Thymus (tissue), 11 donors: ENCODE measurements around the gene FAM177A1. TPM values are rescaled to one million over a fixed set of nuclear protein-coding genes. Genes with fewer than 3 reads are reported as not detected.

Experiments
- DNase-seq, 9 donors: peaks; one replicate each; pipeline ENCODE4 v3.0.0-alpha.2; 2013; ENCODE audit warnings: low spot score in 9 of 9, low read depth in 6 of 9, missing footprints in 1 of 9
- H3K27ac ChIP-seq, 2 donors: one replicate each; pipeline ENCODE4 v1.5.1; 2013; ENCODE audit warnings: control low read depth in 1 of 2, low read depth in 1 of 2, low read length in 1 of 2, mild to moderate bottlenecking in 1 of 2, moderate library complexity in 1 of 2
- H3K27me3 ChIP-seq, 2 donors: one replicate each; pipeline ENCODE4 v1.5.1; 2013; ENCODE audit warnings: low read length in 1 of 2; ENCODE audit not compliant: control insufficient read depth in 2 of 2, insufficient read depth in 1 of 2
- H3K36me3 ChIP-seq, 2 donors: one replicate each; pipeline ENCODE4 v1.5.1; 2013; ENCODE audit warnings: low read length in 1 of 2, mild to moderate bottlenecking in 1 of 2, moderate library complexity in 1 of 2; ENCODE audit not compliant: control insufficient read depth in 2 of 2, insufficient read depth in 2 of 2
- H3K4me1 ChIP-seq, 2 donors: one replicate each; pipeline ENCODE4 v1.5.1; 2013; ENCODE audit warnings: low read length in 2 of 2; ENCODE audit not compliant: control insufficient read depth in 2 of 2, insufficient read depth in 2 of 2
- H3K4me3 ChIP-seq, 2 donors: one replicate each; pipeline ENCODE4 v1.5.1; 2013; ENCODE audit warnings: low read length in 2 of 2, control low read depth in 1 of 2, mild to moderate bottlenecking in 1 of 2
- H3K9me3 ChIP-seq, 2 donors: one replicate each; pipeline ENCODE4 v1.5.1; 2013; ENCODE audit warnings: low read length in 1 of 2, mild to moderate bottlenecking in 1 of 2; ENCODE audit not compliant: control insufficient read depth in 2 of 2, insufficient read depth in 1 of 2
- WGBS: extraction: QIAGEN DNeasy Blood & Tissue Kit; methylation state at CpG from one replicate; pipeline ENCODE4 v1.1.7; 2013; 5-methylcytosine and 5-hydroxymethylcytosine counted together
- polyA plus RNA-seq: library from polyadenylated mRNA; stranded (reverse); fragments of 200-250 nt; gene quantifications from one replicate; pipeline ENCODE4 v1.2.3, GENCODE V29; 2013
- total RNA-seq: library from RNA; stranded (reverse); fragments of 120-200 nt; gene quantifications from one replicate; pipeline ENCODE4 v1.2.4, GENCODE V29; 2013
- donor health status: healthy.

Gene FAM177A1
- total and polyA plus RNA-seq, 2 donors, result 25.3 to 65.1 TPM

DNA sequence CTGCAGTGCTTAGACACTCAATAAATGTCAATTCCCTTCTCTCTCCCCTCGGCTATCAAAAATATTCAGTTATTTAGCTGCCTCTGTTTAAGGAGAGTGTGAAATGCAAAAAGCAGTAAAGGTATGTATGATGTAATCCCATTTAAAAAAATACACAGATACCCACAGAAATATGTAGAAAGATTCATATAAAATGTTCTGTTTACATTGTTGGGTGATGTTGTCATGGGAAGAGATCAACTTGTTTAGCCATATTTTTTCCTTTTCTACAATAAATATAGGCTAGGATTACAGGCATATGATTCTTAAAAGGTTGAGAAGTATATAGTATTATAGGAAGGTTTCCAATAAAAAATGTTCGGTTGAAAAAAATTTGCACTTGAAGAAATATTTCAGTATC is 68.0 kb downstream of the FAM177A1 start:
- Histone ChIP-seq H3K4me1 (no peaks in the 10 kb centered on the region), H3K36me3 (peaks cover 45 to 60% of the 10 kb centered on the region in 2 donors)
- WGBS, result 96% methylated on average over 2 of the region's 2 CpGs

GRCh38 chr14:35116242-35116641 is 70.2 kb downstream of the FAM177A1 start:
- no peak overlapping the region for H3K27ac ChIP-seq
- H3K4me1 ChIP-seq, result peaks cover 8% of the 10 kb centered on the region in 2 donors
- H3K27me3 ChIP-seq, result no peaks in the 10 kb centered on the region
- H3K4me3 ChIP-seq, result no peak overlapping the region
- no peak for DNase-seq
- WGBS, result over 99% methylated on average over 4 of the region's 4 CpGs
- peaks cover 39 to 46% of the 10 kb centered on the region in 2 donors for H3K36me3 ChIP-seq
- H3K9me3 ChIP-seq, result peaks cover 4 to 5% of the 10 kb centered on the region in 2 donors

More for the DNA sequence above, 68.0 kb downstream of the FAM177A1 start:
- no peaks in the 10 kb centered on the region for H3K27me3 ChIP-seq
- H3K27ac ChIP-seq, result no peak overlapping the region
- DNase-seq, result no peak
- H3K4me3 ChIP-seq, result no peak overlapping the region
- peaks cover 0 to 4% of the 10 kb centered on the region in 2 donors for H3K9me3 ChIP-seq

DNA sequence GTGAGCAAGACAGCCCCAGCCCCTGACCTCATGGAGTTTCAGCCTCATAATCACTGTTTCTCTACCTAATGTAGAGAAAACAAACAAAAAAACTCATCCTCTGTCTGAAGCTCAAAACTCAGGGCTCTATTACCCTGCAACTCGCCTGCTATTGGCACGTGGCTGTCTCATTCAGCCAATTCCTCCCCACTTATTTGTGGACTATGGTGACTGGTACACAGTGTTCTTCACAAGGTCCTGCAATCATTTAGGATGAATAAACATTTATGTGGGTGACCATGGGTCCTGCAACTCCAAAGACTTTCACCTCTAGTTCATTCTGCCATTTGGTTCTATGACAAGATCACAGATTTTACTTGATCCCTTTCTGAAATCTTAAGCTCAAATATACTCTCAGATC is 71.0 kb downstream of the FAM177A1 start:
- Histone ChIP-seq H3K27me3 (no peaks in the 10 kb centered on the region), H3K4me3 (no peak overlapping the region), H3K27ac (no peak overlapping the region), H3K9me3 (peaks cover 0 to 5% of the 10 kb centered on the region in 2 donors), H3K36me3 (peaks cover 31 to 37% of the 10 kb centered on the region in 2 donors), H3K4me1 (peaks cover 8 to 9% of the 10 kb centered on the region in 2 donors)
- 98% methylated on average over 2 of the region's 2 CpGs for WGBS
- no peak for DNase-seq

- Histone ChIP-seq H3K4me1 (peaks cover 13 to 20% of the 10 kb centered on the region in 2 donors), H3K9me3 (peaks cover 0 to 5% of the 10 kb centered on the region in 2 donors), H3K4me3 (peak overlapping the region; percentile 60 to 81), H3K27ac (peak overlapping the region; percentile 97 to 99), H3K36me3 (peaks cover 9 to 11% of the 10 kb centered on the region in 2 donors), H3K27me3 (no peaks in the 10 kb centered on the region)
- WGBS, result 33% methylated on average over 34 of the region's 34 CpGs
- DNase-seq, result no peak
These were observed 75.2 kb downstream of the FAM177A1 start for GRCh38 chr14:35121026-35121886.

DNA sequence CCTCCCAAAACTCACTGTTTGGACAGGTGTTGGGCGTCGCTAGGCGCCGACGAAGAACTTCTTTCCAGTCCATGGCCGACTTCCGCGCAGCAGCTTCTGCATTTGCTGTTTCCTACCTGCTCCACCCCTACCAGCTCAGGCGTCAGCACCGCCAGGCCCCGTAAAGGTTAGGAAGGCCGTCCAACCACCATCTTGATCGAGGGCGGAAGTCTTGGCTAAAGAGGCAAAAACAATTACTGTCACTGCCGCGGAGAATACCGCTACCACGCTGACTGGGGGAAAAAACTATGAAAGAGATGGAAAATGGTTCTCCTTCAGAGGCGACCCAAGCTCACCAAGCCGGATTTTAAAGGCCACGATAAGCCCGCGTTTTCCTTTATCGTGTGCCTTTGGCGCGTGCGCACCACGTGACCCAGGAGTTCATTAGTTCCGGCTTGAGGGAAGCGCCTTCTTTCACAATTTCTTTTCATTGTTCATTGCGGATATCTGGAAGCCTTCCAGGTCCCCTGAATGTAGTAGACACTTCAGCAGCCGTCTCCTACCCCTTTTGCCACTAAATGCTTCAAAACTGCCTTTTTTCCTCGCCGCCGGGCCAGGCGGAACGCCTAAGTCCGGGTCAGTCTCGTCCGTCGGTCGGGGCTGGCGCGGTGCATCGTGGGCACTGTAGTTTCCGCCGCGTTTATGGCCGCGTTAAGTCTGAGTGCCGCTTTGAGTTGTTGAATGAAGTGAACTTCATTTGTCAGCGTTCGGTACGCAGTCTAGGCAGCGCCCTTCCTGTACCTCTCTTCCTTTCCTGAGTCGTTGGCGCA is 76.0 kb downstream of the FAM177A1 start, which contains the start of the genes PPP2R3C and PRORP:
TSS of gene PPP2R3C (minus strand) at position 104 of the 809 bp plus-strand sequence. CDS start at position 73, 31 bp downstream.
TSS of gene PRORP (plus strand) at position 666 of the 809 bp plus-strand sequence. CDS start 694 bp downstream, outside the sequence.
- DNase-seq, result peak; percentile 88 to 98 (median 94)
- WGBS, result under 1% methylated on average over 57 of the region's 57 CpGs
- H3K4me3 ChIP-seq, result peak within 1 kb of the TSS; percentile 60 to 81
- H3K9me3 ChIP-seq, result peaks cover 0 to 5% of the 10 kb centered on the region in 2 donors
- no peaks in the 10 kb centered on the region for H3K27me3 ChIP-seq
- peaks cover 13 to 20% of the 10 kb centered on the region in 2 donors for H3K4me1 ChIP-seq
- H3K27ac ChIP-seq, result peak within 1 kb of the TSS; percentile 97 to 99
- H3K36me3 ChIP-seq, result peaks cover 4 to 7% of the 10 kb centered on the region in 2 donors

- no peaks in the 10 kb centered on the region for H3K27me3 ChIP-seq
- peaks cover 5 to 8% of the 10 kb centered on the region in 2 donors for H3K36me3 ChIP-seq
- peak overlapping the region; percentile 60 to 81 for H3K4me3 ChIP-seq
- peak in 7 of 9 donors; percentile 4 to 49 (median 17) for DNase-seq
- peak overlapping the region; percentile 97 to 99 for H3K27ac ChIP-seq
- H3K9me3 ChIP-seq, result peaks cover 0 to 5% of the 10 kb centered on the region in 2 donors
- peaks cover 13 to 20% of the 10 kb centered on the region in 2 donors for H3K4me1 ChIP-seq
- WGBS, result 7% methylated on average over 23 of the region's 23 CpGs
These were observed 76.8 kb downstream of the FAM177A1 start for GRCh38 chr14:35122696-35123387.

DNA sequence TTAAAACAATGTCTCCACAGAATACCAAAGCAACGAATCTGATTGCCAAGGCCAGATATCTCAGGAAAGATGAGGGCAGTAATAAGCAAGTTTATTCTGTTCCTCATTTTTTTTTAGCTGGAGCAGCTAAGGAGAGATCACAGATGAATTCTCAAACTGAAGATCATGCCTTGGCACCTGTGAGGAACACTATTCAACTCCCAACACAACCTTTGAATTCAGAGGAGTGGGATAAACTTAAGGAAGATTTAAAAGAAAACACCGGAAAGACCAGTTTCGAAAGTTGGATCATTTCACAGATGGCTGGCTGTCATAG is 77.3 kb downstream of the FAM177A1 start:
- peak overlapping the region; percentile 97 to 99 for H3K27ac ChIP-seq
- no peaks in the 10 kb centered on the region for H3K27me3 ChIP-seq
- H3K36me3 ChIP-seq, result peaks cover 5 to 8% of the 10 kb centered on the region in 2 donors
- WGBS, result 51% methylated on average over 3 of the region's 3 CpGs
- no peak for DNase-seq
- H3K4me1 ChIP-seq, result peaks cover 13 to 20% of the 10 kb centered on the region in 2 donors
- peaks cover 0 to 5% of the 10 kb centered on the region in 2 donors for H3K9me3 ChIP-seq
- H3K4me3 ChIP-seq, result peak overlapping the region; percentile 60 to 81

- no peak for DNase-seq
- Histone ChIP-seq H3K4me1 (peaks cover 13 to 20% of the 10 kb centered on the region in 2 donors), H3K9me3 (peaks cover 0 to 5% of the 10 kb centered on the region in 2 donors), H3K27me3 (no peaks in the 10 kb centered on the region), H3K36me3 (peaks cover 5 to 8% of the 10 kb centered on the region in 2 donors), H3K4me3 (peak overlapping the region in 1 of 2 donors; percentile 60), H3K27ac (no peak overlapping the region)
- 48% methylated on average over 1 of the region's 1 CpG for whole genome bisulfite sequencing
These were observed 78.1 kb downstream of the FAM177A1 start for GRCh38 chr14:35124127-35124526.
